ENCODE data around the gene ADARB1.
"Not testable (repeated sequence)": the region's sequence is repeated elsewhere in the genome, so short reads cannot be mapped to it uniquely, and the experiment has no call there.

ADARB1 gene

DNA sequence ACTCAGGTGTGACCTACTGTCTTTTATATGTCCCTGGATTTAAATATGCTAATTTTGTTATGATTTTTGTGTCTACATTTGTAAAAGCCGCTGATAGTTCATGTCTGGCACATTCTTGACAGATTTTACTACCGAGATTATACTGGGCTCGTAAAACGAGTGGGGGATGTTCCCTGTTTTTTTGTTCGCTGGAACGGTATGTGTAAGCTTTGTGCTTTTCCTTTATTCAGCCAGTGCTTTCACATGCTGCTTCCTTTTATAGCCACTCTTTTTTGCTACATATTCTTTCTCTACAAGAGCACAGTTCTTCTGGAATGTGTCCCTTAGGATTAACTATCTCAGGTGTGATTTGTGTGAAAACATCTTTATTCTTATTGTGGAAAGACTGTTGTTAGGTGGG is 46.6 kb downstream of the ADARB1 start:
- DNase-seq: no peak

DNA sequence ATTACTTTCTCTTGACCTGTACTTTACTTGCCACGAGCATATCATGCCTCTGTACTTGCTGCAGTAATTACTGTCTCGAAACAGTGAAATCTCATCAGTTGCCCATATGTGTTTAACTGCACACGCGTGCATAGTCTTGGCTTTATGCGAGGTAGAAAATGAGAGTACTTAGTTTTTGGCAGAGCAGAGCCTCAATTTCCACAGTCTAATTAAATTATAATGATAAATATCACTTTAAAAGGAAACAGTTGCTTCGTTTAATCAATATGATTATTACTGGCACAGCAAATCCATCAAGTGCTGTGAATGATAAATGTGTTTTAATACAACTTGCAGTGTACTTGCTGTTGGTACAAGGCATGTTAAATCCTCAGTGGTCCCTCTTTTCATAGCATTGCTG is 47.6 kb downstream of the ADARB1 start:
- no peak for DNase-seq

DNA sequence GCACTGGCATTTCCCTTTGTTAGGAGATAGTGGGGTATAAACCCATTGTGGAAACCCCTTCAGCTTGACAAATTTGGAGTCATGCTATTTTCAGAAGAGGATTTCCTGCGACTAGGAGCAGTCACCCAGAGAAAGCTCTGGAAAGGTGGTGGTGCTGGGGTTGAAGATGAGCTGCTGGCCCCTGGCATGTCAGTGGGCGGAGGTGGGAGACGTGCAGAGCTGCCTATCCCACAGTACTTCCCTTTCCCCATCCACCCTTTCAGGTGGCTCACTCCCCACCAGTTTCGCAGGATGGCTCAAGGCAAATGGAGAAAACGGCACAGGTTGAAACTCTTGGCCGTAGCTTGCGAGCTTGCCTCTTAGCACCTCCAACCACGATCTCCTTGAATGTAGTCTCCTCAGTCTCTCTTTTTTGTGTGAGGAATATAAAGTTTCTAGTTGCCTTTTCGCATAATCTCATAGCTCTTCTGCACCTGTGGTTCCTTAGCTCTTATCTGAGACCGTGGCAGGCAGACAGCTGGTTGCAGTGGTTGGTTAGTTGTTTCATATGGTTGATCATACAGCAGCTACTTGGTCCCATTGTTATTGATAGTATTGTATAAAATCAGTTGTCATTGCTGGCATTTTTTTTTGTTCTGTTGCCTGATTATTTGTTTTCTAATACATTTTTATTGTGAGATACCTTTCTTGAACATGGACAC is 48.2 kb downstream of the ADARB1 start:
- DNase-seq: no peak

DNA sequence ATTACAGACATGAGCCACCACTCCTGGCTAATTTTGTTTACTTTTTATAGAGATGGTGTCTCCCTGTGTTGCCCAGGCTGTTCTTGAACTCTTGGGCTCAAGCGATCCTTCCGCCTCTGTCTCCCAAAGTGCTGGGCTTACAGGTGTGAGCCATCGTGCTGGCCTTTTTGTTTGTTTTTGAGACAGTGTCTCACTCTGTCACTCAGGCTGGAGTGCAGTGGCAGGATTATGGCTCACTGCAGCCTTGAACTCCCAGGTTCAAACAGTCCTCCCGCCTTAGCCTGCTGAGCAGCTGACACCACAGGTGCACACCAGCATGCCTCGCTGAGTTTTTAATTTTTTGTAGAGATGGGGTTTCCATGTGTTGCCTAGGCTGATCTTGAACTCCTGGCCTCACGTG is 49.1 kb downstream of the ADARB1 start:
- no peak for DNase-seq

DNA sequence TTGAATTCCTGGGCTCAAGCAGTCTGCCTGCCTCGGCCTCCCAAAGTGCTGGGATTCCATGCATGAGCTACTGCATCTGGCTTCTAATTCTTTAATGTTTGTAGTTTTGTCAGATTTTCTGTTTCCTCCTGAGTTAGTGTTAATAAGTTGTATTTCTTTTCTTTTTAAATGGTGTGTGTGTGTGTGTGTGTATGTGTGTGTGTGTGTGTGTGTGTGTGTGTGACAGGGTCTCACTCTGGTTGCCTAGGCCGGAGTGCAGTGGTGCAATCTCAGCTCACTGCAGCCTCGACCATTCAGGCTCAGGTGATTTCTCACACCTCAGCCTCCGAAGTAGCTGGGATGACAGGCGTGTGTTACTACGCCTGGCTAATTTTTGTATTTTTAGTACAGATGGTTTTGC is 50.2 kb downstream of the ADARB1 start:
- no peak for DNase-seq

DNA sequence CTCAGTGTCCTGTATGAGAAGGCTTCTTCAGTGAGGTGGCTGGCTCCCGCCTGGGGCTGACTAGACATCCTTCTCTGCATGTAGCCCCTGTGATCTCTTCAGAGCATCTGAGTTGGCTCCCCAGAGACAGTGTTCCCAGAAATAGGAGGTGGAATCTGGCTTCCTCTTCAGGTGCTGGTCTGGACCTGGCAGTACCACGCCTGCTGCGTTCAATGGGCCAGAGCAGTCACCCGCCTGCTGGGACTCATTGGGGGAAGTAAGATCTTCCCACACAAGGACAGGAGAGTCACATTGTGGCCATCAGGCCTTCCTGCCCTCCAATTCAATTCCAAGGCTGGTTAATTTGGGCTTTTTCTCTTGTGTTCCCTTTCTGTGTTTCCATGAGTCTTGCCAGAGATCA is 51.0 kb downstream of the ADARB1 start:
- DNase-seq: no peak

DNA sequence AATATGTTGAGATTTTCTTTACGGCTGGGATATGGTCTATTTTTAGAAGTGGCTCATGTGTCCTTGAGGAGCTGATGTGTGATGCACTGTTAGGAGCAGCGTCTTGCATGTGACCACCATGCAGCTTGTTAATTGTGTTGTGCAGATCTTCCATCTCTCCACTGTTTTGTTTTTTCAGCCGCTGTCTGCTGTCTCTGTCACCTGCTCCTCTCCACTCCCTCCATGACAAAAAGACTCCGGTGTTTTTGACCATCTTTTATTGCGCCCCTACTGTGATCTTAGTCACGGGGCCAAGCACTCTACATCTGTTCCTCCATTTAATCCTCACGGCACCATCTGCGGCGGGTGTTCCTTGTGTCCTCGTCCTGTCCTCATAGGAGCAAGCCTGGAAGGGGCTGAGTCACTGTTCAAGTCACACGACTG is 51.8 kb downstream of the ADARB1 start:
- DNase-seq: no peak

DNA sequence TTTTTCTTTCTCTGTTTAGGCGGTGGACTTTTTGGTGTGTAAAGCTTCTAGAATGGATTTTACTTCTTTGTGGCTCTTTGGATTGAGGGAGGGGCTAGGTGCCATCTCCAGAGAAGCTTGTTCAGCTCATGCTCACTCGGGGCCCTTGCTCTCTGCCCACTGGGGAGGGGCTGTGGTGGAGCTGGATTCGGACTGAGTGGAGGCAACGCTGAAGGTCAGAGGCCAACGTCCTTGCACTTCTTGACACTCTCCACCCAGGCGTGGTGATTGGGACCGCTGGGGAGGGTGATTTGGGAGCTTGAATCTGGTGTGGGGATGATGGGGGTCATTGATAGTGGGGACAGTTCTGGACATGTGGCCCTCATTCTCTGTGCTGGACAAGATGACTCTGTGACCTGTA is 52.6 kb downstream of the ADARB1 start:
- DNase-seq: no peak

DNA sequence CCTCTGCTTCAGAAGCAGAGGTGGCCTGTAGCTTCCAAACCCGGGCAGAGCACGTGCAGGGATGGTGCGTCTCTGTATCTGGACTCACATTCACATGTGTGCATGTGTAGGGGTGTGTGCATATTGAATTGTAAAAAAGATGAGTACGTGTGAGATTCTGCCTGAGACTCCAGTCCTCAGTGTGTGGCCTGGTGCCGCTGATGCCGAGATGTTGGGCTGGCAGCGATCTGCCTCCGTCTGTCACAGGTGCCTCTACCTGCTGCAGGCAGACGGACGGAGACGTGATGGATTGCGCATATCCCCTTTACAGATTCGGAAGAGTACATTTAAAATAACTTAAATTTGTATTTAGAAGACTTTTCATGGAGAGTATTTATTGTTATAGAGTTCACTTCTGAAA is 53.6 kb downstream of the ADARB1 start:
- no peak for DNase-seq

DNA sequence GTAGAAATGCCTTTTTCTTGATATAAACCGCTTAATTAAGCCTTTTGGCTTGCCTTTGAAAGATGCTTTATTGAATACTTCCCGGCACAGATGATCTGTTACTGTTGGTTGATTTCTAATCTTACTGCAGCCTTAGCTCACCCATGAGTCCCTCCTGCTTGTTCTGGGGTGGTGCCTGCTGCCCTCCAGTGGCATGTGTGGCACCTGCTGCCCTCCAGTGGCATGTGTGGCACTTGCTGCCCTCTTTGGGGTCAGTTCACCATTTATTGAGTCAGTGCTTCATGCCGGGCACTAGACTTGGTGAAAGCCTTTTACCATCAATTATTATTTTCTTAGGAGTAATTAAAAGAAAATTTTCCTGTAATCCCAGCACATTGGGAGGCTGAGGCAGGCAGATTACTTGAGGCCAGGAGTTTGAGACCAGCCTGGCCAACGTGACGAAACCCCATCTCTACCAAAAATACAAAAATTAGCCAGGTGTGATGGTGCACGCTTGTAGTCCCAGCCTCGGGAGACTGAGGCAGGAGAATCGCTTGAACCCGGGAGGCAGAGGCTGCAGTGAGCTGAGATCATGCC is 54.3 kb downstream of the ADARB1 start:
- peak; percentile 80 for DNase-seq

DNA sequence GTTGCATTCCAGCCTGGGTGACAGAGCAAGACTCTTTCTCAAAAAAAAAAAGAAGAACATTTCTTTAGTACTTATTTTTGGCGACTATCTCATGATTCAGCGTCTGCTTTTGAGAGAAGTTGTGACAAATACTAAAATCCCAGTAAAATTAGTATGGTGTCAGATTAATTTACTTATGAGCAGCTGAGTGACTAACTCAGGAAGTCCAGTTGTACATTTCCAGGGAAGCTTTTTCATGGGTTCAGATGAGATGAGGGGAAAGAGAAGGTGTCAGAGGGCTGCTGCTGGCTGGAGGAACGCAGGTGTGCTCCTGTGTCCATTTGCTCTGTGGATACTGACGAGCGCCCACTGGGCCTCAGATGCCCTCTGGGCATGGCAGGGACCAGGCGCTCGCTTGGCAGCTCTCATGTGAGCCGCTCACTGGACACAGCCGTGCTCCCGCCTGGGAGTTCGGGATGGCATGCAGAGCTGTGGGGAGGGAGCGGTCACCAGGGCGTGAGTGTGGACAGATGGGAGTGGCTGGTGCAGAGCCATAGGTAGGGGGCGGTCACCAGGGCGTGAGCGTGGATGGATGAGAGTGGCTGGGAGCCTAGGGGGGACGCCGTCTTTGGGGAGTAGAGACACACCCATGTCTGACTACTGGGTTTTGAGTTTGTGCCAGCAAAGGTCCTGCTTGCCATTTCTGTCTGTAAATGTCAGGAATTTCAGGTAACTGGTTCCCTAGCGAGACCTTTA is 55.0 kb downstream of the ADARB1 start:
- no peak for DNase-seq

DNA sequence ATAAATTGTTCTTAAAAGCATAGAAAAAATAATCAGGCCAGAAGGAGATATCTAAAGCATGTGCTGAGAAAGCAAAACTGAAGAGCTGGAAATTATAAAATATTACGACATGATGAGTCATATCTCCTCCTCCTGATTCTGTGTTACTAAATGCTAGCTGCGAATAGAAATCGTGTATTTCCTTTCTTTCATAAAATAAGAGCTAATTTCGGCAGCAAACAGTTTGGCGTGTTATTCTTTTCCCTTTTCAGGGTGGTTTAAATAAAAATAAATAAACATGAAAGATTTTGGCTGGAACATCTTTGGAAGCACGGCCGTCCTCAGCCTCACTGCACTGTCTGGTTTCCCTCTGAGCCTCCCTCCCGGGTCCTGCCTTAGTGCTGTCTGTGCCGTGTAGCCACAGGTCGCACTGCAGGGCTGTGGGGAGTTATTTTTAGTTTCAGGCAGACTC is 56.0 kb downstream of the ADARB1 start:
- no peak for DNase-seq

DNA sequence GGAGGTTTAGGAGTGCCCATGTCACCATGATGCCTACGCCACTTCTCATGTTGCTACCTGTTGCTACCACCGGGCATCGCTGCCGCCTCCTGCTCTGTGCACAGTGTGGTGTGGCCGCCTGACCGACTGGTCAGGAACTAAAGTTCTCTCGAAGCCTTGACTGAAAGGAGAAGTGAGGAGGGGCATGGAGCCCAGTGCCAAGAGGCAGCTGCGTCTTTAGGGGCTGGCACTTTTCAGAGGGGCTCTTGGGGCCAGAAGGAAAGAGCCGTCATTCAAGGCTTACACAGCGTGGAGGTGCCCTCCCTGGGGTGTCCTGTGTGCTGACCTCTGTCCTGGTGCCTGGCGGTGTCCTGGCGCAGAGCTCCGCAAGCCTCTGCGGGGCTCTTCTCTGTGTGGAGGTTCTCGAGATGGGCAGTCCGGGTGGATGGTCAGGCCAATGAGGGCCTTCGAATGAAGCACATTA is 57.2 kb downstream of the ADARB1 start:
- DNase-seq: no peak

DNA sequence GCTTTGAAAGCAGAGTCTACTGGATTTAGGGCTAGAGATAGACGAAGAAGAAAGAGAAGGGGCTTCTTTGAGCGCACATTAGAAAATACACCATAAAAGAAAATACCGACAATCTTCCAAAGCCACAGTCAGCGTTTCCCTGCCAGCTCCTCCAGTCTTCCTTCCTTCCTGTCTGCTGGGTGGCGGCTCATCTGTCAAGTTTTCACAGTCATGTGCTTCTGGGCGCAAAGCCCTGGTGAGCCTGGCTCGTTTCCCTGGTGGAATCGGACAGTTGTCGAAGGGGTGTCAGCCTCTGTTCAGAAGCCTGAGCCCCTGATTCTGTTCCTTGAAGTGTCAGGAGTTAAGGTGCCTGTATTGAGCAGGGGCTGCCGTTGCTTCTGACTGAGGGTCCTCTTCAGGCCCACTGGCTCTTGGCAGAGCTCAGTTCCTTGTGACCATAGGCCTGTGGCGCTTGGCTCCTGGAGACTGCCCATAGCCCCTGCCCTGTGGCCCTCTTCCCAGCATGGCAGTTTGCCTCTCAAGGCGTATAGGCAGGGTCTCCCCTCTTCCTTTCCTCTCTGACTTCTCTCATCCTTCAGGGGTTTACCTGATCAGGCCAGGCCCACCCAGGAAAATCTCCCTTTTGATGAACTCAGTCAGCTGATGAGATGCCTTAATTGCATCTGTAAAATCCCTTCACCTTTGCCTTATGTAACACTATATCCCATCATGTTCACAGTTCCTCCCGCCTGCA is 58.6 kb downstream of the ADARB1 start:
- no peak for DNase-seq

DNA sequence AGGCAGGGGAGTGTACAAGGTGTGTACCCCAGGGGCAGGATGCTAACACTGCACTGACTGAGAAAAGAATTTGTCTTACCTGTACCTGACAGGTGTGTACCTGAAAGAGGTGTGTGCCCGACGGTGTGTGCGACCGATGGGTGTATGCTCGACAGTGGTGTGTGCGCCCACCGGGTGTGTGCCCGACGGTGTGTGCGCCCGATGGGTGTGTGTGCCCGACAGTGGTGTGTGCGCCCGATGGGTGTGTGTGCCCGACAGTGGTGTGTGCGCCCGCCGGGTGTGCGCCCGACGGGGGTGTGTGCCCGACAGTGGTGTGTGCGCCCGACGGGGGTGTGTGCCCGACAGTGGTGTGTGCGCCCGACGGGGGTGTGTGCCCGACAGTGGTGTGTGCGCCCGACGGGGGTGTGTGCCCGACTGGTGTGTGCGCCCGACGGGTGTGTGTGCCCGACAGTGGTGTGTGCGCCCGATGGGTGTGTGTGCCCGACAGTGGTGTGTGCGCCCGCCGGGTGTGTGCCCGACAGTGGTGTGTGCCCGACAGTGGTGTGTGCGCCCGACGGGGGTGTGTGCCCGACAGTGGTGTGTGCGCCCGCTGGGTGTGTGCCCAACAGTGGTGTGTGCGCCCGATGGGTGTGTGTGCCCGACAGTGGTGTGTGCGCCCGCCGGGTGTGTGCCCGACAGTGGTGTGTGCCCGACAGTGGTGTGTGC is 59.3 kb downstream of the ADARB1 start:
- not testable (repeated sequence) for DNase-seq

DNA sequence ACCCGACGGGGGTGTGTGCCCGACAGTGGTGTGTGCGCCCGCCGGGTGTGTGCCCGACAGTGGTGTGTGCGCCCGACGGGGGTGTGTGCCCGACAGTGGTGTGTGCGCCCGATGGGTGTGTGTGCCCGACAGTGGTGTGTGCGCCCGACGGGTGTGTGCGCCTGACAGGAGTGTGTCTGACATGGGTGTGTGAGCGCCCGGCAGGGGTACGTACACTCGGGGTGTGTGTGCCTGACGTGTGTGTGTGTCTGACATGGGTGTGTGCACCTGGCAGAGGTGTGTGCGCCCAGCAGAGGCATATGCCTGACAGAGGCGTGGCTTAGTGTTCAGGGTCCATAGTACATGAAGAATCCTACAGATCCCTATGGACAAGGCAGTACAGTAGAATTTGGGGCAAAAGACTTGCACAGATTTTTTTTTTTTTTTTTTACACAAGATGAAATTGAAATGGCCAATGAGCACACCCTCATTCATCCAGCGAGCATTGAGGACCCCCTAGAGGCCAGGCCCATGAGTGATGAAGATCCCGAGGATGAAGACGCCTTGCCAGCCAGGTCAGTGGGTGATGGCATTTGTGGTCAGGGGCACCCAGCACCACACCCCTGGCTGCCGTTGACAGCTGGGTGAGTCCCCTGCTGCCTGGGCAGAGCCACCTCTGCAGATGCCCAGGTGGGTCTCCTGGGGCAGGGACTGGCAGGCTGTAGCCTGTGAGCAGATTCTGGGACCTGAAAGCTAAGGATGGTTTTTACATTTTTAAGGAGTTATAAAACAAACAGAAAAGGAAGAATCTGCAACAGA is 60.1 kb downstream of the ADARB1 start:
- DNase-seq: no peak

DNA sequence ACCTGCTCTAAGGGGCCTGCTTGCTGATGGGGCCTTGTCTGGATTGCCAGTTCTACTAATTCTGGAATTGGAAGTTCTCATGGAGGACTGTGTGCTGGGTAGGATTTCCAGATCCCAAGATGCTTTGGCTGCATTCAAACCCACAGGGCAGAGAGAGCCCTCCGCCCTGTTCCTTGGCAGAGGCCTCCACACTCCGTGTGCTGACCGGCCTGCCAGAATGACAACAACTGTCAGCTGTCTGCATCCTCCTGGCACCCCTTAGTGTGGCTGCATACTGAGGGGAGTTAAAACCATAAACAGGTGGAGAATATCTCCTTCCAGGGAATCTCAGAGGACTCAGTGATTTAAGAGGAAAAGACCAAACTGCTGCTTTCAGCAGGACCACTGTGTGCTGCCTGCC is 60.7 kb downstream of the ADARB1 start:
- DNase-seq: no peak

DNA sequence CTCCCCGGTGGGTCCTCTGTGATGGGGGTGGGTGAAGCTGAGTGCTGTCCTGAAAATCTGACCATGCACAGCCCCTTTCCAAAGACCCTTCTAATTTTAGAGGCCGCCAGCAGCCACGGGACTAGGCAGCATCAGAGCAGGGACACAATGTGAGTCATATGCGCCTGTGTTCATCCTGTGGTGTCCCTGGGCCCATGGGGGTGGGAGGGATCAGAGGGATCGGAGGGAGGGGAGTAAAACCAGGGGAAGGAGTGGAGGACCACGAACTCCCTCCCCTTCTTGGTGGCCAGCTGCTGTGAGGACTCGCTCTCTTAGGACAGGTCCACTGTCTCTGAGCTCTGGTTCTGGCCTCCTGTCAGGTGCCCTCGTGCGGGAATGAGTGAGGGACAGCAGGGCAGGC is 61.5 kb downstream of the ADARB1 start:
- DNase-seq: no peak

DNA sequence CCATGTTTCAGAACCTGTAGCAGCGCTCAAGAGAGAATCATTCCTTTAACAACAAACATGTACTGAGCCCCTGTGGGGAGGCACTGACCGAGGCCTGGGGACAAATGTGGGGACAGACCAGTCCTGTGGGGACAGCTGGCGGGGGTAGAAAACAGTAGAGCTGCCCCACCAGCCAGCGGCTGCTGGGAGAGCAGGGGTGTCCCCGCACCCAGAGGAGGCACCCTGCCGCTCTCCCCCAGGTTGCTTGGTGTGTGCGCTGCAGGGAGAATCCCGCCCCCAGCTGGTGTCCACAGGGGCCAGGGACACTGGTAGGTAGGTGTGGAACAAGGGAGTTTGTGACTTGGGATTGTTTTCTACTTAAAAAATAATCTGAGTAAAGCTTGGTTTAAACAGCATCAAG is 62.1 kb downstream of the ADARB1 start:
- no peak for DNase-seq

DNA sequence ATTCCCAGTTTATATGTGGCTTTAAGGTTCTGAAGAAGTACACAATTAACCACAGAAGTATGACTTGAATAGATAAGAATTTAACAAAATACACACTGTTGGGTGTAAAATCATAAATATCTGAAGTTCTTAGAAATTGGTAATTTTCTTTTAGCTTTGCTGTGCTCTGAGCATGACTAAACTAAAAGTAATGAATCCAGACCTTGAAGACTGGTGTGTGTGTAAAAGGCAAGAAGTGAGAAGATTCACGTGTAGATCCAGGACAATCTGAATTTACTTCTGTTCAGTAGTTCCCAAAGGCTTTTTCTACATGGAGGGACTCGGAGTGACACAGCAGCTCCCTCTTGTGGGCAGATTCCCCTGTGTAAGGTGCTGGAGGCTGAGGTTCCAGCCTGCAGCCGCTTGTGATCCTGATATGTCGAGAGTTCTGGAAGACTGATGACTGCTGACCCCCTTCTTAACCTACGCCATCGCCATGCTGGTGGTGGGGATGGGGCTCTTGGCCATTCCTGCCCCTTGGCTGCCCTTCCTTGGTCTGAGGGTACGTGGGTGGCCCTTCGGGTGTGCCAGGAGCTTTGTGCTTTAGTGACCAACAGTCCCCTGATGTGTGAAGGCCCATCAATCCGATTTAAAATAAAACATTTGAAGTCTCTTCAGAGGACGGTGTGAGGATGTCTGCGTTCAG is 62.7 kb downstream of the ADARB1 start:
- DNase-seq: peak; percentile 81

DNA sequence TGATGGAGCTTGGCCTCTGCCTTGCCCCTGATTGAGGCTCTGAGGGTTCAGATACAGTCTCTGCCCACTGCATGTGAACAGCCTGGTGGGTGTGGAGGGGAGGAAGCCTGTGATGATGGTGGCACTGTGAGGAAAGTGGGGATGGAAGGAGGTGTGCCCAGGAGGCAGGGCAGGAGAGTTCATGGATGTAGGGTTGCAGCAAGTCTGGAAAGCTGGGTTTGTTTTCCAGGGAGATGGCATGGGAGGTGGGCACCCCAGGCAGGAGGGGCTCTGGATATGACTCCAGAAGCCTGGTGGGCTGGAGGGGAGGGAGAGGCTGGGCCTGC is 63.2 kb downstream of the ADARB1 start:
- DNase-seq: no peak
